ENCODE measurements around the gene GPR153.

GPR153 gene

DNA sequence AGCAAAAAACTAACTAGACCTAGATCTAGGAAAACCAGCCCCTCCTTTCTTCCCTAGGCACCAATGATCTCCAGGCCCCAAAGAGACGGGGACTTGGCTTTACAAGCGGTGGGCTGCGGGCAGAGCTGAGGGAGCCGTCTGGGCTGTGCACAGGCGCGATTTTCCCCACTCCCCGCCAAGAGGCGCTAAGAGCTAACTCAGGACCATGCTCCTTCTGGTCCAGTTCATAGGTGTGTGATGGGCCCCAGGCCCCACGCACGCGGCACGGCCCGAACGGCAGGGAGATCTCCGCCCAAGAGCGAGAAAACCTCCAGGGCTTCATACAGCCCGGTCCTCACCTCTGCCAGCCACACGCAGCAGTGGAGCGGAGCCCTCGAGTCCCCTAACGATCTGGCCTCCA lies 7.5 kb upstream of the GPR153 start:
- no peak for DNase-seq

DNA sequence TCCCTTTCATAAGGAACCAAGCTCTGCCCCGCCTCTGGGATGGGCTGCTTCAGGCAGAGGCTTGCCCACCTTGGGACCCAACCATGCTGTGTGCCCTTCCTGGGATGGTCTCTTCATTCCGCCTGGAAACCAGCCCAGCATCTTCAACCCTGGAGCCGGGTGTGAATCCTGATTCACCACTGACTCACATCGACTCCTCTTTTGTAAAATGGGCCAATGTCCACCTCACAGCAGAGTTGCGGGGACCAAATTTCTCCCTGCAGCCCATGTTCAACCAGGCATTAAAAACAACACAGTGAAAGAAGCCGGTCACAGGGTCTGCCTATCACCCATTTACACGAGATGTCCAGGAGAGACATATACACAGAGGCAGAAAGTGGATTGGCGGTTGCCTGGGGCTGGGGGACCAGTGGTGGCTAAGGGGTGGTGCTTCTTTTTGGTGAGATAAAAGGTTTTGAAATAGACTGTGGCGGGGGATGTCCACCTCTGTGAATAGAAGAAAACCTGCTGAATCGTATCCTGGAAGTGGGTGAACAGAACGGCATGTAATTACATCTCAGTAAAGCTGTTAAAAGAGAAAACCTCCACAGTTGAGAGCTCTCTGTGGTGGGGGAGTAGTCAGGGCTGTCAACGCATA lies 6.9 kb upstream of the GPR153 start:
- DNase-seq: no peak

DNA sequence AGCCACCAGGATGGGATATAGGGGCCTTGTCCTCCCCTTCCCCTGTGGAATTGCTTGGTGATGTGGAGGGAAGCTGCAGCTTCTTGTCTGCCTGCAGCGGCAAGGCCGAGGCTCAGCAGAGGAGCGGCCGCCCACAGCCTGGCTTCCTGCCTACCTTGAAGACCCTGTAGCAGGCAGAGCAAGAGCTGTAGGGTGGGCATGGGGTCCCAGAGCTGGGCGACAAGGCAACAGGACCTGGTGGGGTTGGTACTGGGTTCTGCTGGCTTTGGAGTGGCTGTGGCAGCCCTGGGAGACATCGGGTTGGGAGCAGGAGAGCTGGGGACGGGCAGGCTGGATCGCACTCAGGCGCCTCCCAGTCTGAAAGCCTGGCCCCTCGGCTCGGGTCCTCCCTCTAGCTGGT lies 5.7 kb upstream of the GPR153 start:
- DNase-seq: no peak

DNA sequence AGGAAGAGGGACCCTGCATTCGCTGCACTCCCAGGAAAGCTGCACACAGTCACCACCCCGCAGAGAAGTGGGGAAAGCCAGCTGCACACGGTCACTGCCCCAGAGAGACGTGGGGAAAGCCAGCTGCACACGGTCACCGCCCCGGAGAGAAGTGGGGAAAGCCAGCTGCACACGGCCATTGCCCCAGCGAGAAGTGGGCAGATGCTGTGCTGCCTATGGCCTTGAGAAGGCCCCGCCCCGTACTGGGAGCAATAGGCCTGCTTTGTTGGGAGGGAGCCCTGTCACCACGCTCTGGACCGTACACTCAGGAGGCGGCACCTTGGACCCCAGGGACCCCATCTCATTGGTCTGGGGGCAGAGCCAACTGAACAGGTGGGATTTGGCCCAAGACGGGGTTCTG lies 4.3 kb upstream of the GPR153 start:
- no peak for DNase-seq

DNA sequence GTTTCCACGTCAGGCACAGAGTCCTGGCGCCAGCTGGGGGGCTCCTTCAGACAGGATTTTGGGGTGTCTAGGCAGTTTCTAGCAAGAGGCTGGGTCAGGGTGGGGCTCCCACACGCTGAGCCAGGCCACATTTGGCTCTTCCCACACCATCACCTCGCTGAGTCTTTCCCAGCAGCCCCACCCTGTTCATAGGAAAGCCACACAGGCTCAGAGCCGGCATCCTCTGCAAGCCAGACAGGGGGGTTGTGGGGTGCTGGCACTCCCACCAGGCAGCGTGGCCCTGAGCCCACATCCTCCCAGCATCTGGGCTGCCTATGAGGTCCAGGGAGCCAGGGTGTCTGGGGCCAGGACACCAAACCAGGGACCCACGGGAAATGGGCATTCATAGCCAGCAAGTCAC lies 2.8 kb upstream of the GPR153 start:
- no peak for DNase-seq

DNA sequence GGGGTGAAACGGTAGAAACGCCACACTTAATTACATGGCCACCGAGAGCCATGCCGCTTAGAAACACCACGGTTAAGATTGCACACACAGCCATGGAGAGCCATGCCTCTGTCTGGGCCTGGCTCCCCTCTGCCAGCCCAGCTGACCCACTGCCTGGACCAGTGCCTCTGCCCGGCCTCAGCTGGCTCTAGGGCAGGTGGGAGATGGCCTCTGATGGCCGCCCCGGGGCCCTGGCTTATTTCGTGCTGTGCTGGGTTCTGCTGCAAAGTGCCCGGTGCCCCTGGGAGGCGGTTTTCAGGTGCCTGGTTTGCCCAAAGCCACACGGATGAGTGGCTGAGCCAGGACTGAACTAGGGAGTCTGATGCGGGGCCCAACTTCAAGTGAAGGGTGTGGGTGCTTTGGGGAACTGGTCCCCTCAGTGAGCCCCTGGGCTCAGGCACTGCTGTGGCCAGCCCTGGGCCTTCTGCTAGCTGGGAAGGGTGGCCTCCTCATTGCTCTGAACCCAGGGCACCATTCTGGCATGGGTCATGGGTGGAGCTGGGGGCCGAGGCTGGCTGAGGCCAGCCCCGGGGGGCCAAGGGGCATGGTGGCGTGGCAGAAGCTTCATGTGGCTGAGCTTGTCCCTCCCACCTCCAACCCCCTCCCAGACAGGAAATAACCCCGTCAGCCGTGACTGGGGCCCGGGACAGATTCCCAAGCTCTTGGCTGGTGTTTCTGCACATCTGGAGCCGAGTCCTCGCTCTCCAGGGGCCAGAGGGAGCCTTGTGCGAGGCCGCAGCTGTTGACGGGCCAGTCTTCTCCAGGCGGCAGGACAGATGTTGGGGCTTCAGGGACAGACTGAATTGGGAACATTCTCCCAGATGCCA lies 1.9 kb upstream of the GPR153 start:
- no peak for DNase-seq

DNA sequence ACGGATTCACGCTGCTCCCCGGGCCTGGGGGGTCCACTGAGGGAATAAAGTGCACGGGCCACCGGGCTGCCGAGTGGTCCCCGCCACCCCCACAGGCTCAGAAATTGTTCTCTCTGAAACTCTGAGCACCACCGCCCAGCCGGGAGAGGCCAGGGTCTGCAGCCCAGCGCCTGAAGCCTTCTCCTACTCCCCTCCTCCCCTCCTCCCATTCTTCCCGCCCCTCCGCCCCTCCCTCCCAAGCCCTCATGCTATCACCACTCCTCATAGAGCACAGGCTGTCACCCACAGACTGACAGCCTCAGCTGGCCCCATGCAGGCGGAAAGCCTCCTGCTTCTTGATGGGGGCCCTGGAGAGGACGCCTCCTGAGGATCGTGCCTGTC lies 707 bp upstream of the GPR153 start:
- DNase-seq: no peak

DNA sequence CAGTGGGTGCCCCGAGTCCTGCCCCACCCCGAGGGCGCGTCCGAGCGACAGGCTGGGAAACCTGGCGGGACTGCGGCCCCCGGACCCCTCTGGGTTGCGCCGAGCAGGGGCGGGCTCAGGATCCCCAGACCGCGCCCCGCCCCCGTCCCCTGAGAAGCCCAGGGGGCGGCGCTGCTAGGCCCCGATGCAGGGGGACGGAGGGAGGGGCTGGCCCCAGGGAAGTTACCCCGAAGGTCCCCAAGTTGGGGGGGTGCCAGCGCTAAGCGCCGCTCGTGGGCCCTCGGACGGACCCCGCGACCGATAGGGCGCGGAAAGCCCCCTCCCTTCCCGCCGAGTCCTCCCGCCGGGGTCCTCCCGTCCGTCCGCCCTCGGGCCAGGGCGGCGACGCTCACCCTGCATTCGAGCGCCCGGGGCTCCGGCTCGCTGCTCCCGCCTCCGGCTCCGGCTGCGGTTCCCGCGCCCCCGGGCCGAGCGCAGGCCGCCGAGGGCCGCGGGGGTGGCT lies 414 bp downstream of the GPR153 start:
- DNase-seq: peak; percentile 9

DNA sequence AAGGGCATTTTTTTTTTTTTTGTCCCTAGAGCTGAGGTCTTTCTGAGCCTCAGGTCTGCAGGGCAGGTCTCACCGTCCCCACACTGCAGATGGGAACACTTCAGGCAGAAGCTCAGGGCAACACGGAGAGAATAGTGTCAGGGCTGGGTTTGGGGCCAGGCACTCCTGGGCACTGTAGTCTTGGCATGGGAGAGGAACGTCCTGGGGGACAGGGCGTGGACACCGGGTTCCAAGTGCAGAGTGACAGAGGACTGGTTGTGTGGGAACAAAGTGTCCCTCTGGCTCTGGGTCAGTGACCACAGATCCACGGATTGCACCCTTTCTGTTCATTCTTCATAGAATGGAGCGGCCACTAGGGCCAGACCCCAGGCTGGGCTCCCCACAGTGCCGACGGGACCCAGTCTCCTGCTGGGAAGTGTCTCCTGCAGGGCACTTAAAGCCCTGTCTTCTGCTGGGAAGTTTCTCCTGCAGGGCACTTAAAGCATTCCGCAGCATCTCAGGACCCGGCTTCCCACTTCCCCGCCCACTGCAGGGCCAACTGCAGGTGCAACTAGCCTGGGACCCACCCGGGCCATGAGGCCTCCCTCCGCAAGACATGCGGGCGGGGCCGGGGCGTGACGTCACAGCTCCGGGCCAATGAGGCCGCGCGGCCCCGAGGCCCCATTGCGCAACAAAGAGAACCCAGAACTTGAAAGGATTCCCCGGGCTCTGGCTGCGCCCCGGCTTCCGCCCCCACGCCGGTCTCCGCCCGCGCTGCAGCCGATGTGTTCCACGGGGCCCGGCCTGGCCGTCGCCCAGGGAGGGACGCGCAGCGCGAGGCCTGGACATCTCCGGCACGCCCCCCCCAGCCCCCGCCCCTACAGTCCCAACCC lies 1.2 kb downstream of the GPR153 start:
- DNase-seq: peak; percentile 84

DNA sequence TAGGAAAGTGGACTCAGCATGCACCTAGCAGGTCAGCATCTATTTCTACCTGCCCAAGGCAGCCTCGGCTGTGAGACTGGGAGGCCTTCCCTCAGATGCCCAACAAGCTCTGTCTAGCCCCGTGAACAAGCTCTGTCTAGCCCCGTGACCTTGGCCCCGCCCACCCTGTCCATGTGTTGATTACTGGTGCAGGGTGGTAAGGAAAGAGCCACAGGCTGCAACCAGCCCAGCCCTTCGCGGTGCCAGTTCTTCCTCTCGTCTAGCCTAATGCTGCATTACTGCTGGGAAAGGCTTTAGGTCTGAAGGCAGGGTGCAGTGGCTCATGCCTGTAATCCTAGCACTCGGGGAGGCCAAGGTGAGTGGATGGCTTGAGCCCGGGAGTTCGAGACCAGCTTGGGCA lies 2.2 kb downstream of the GPR153 start:
- DNase-seq: no peak

DNA sequence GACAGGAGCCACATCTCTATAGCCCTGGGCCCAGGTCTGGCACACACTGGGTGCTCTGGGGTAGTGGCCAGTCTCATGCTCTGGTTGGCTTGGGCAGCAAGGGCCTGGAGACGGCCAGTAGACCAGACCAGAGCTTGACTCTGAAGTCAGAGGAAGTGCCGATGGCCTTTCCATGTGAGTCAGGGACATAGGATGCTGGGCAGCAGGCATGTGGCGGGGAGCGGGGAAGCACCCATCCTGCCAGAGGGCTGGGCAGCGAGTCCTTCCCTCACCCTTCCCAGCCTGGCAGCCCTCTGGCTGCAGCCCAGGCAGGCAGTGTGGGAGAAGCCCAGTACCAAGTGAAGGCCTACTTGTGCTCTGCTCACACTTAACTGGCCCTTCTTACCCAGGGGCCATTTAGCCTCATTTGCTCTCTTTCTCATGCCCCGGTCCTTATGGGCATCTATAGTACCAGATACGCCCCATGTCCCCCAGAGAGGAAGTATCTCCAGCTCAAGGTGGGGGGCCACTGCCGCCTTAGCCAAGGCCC lies 3.3 kb downstream of the GPR153 start:
- DNase-seq: no peak

DNA sequence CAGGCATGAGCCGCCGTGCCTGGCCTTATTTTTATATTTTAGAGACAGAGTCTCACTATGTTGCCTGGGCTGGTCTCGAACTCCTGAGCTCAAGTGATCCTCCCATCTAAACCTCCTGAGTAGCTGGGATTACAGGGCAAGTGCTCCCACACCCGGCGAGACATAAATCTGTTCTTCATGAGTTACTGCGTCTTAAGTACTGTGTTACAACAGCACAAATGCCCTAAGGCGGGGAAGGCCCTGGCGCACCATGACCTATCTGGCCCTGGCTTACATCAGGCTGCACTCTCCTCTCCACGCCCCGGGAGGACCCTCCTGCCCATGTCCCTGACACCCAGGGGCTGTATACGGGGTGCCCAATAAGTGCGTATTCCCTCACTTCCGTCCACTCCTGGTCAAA lies 4.3 kb downstream of the GPR153 start:
- DNase-seq: no peak

DNA sequence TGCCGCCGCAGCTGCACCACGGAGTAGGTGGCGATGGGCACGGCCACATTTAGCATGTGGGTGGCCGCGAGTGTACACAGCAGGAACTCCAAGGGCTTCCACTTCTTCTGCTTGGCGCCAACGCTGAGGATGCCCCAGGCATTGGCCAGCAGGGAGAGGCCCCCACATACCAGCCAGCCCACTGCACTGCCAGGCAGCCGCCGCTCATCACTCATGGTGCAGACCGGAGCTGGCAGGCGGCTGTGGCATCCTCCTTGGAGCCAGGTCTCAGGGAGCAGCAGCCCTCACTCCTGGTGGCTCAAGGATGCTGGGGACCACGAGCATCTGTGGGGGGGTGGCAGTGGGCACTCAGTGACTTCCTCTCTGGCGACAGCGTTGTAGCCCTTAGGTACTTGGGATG lies 6.2 kb downstream of the GPR153 start:
- DNase-seq: no peak

DNA sequence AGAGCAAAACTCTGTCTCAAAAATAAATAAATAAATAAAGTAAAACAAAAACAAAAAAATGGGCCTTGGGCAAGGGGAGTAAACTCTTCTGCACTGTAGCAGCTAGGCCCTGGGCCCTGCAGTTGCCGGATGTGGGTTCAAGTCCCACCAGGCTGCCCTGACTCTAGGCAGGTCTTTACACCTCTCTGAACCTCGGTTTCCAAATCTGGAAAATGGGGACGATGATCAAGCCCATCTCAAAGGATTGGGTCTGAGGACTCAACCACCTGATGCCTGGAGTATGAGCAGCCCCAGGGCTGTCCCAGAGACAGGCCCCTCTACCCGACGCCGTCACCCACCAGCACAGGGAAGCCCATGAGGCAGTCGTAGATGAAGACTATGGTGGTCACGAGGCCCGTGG lies 7.5 kb downstream of the GPR153 start:
- DNase-seq: no peak

DNA sequence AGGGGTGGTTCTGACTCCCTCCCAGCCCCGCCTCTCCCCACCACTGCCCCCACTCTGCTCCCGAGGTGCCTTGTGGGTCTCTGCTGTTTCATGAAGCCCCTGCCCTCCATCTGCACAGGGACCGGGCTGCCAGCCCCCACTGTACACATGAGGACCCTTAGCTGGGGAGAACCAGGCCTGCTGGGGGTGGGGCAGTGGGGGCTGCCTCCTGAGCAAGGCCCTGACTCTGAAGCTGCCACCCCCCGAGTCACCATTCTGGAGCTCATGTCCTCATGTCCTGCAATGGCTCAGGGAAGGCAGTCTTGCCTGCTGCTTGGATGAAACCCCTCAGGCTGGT lies 8.6 kb downstream of the GPR153 start:
- no peak for DNase-seq

DNA sequence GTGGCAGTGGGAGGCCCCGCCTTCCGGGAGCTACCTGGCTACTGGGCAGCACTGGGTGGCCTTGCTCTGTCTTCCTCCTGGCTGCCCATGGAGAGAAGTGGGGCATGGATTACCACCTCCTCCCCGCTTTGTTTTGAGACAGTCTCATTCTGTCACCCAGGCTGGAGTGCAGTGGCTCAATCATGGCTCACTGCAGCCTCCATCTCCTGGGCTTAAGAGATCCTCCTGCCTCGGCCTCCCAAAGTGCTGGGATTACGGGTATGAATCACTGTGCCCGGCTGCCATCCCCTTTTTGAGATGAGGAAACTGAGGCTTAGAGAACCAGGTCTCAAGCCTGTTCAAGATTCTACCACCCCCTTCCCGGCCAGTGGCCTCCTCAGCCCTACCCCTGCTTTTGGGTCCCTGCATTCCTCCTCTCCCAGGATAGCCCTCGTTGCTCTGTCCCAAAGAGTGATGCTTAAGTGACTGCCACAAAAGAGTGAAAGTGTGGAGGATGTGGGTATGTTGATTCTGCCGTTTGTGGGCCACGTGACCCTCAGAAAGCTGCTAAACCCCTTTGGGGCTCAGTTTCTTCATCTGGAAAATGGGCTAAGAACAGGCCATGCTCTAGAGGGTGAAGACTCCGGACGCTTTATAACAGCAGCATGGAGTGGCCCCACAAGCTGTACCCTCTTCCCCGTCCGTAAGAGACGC lies 9.1 kb downstream of the GPR153 start:
- no peak for DNase-seq

DNA sequence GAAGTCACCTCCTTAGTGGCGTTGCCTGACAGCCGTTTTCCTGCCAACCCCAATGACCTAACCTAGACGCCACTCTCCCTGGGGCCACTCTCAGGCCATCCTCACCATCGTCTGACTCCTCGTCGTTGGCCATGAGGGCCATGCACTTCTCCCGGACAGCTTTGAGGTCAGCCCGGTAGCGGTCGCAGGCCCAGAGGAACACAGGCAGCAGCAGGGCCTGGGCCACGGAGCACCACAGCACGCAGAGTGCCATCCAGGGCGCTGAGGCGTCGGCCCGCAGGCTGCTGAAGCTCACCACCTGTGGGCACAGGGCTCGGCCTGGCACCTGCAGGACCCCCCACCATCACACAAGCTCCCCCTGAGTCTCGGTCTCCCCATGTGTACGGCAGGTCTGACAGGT lies 9.7 kb downstream of the GPR153 start:
- DNase-seq: no peak

DNA sequence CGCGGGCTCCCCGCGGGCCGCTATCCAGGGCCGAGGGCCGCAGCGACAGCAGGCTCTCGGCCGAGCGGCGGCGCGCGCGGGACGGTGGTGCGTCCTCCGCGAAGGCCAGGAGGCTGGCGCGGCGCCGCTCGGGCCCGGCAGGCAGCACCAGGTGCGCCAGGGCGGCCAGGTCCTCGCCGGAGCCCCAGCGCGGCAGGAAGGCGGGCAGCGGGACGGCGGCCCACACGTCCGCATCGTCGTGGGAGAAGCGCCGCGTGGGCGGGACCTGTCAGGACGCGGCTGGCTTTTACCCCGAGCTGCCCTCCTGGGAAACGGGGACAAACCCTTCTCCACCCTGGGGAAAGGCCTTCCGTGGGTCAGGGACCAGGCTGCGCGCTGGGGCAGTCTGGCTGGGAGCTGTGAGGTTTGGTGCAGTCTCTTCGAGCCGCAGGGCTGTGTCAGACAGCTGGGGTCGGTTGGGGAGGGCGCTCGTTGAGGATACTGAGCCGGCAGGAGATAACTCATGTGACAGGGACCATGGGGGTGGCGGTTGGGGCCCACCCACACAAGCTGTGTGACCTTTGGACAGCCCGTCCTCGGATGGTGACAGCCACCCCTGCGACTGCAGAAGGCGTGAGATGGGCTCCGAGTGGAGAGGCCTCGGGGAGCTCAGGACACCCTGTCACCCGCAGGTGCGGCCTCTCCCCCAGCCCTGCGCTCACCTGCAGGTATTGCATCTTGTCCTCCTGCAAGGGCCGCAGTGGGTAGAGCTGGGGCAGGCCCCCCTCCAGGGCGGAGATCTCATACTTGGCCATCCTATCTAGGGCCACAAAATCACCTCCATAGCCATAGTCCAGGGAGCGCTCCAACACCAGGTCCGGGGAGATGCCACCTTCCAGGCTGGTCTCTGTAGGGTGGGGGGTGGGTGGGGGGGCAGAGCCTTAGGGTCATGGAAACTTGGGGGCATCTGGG lies 10.9 kb downstream of the GPR153 start:
- no peak for DNase-seq

DNA sequence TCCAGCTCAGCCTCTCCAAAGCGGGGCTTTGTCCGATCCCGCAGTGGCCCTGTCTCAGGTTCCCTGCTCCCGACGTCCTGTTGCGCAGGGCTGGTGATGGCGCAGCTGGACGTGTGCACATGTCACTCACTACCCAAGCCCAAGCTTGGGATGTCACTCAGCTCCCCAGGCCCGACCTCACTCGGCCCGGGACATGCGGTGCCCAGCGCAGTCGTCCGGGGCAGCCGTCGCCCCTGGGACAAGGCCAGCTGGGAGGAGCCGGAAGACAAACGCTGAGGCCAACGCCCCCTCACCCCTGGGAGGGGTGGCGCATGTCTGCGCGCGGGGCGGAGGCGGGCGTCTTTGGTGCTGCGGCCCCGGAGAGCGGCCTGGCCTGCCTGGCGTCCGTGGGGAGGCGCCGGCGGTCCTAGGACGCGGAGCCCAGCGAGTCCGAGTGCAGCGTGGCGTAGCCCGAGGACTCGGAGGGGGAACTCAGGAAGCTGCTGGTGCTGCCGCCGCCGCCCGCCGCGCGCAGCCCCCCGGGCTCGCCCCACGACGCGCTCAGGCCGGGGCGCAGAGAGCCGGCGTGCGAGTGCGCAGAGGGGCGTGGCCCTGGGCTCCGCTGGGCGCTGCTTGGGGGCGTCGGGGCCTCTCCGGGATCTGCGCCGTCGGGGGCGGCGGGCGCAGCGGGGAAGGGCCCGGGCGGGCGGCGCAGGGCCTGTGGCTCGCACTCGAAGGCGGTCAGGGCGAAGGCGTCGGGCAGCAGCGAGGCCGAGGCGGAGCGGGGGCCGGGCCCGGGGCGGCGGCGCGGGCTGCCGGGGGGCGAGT lies 11.8 kb downstream of the GPR153 start:
- DNase-seq: no peak

DNA sequence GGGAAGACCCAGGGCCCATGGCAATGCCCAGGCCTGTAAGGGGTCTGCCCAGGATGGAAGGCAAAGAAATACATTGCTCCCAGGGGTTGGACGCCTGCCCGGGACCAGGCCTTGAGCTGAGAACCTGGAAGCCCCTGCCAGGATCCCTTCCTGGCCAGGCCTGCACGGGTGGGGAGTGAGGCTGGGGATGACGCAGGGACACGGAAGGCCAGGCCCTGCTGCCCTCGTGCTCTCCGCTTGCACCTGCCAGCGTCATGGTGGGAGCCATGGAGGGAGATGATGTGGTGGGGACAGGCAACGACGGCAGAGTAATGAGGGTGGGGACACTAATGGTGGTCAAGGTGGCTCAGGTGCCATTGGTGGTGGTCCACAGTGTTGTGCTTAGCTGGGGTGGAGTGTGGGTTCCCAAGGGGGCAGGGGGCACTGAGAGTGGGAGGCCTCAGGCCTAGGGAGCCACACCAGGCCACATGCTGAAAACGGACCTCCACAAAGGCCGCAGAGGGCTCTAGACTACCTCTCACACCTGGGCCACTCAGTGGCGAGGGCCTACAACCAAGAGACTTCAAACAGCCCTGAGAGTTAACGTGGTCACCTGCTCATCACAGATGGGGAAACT lies 12.6 kb downstream of the GPR153 start:
- no peak for DNase-seq
